Lung (tissue), 12 donors: ENCODE measurements around the gene BRI3. TPM values are rescaled to one million over a fixed set of nuclear protein-coding genes. Genes with fewer than 3 reads are reported as not detected.

ENCODE experiments used
- ATAC-seq: fragments of 200-7000 bp; cut with Tn5 transposase; one replicate; pipeline ENCODE4 v1.9.1; 2020; ENCODE audit warnings: moderate number of reproducible peaks; ENCODE audit not compliant: insufficient read depth, low FRiP score
- DNase-seq, 3 donors: peaks; one replicate each; pipeline ENCODE4 v3.0.0-alpha.2; 2013 to 2017
- H3K27ac ChIP-seq, 2 donors: one replicate each; pipeline ENCODE4 v1.5.1; 2013; ENCODE audit warnings: mild to moderate bottlenecking in 2 of 2, moderate library complexity in 2 of 2, control low read depth in 1 of 2, inconsistent platforms in 1 of 2, low read depth in 1 of 2, low read length in 1 of 2
- H3K27me3 ChIP-seq, 3 donors: one replicate each; pipeline ENCODE4 v1.5.1; 2013; ENCODE audit warnings: low read length in 2 of 3; ENCODE audit not compliant: control insufficient read depth in 3 of 3, insufficient read depth in 3 of 3
- H3K36me3 ChIP-seq, 4 donors: one replicate each; pipeline ENCODE4 v1.5.1; 2013; ENCODE audit warnings: low read length in 4 of 4, mild to moderate bottlenecking in 1 of 4, moderate library complexity in 1 of 4; ENCODE audit not compliant: control insufficient read depth in 4 of 4, insufficient read depth in 4 of 4
- H3K4me1 ChIP-seq, 5 donors: one replicate each; pipeline ENCODE4 v1.5.1; 2013; ENCODE audit warnings: low read length in 5 of 5, mild to moderate bottlenecking in 2 of 5, moderate library complexity in 1 of 5; ENCODE audit not compliant: control insufficient read depth in 5 of 5, insufficient read depth in 5 of 5
- H3K4me3 ChIP-seq: one replicate; pipeline ENCODE4 v1.5.1; 2013; ENCODE audit warnings: mild to moderate bottlenecking, control low read depth, moderate library complexity
- H3K9ac ChIP-seq, 2 donors: one replicate each; pipeline ENCODE4 v1.5.1; 2013; ENCODE audit warnings: low read length in 2 of 2, control low read depth in 1 of 2; ENCODE audit not compliant: insufficient read depth in 1 of 2
- H3K9me3 ChIP-seq, 4 donors: one replicate each; pipeline ENCODE4 v1.5.1; 2013; ENCODE audit warnings: low read length in 3 of 4, mild to moderate bottlenecking in 1 of 4, moderate library complexity in 1 of 4; ENCODE audit not compliant: control insufficient read depth in 4 of 4, insufficient read depth in 3 of 4
- whole genome bisulfite sequencing, 2 donors: extraction: QIAGEN DNeasy Blood & Tissue Kit; methylation state at CpG; one replicate each; pipeline ENCODE4 v1.1.7; 2013; 5-methylcytosine and 5-hydroxymethylcytosine counted together
- polyA plus RNA-seq, 2 donors: library from polyadenylated mRNA; stranded (reverse); fragments of 200-250 nt; gene quantifications; one replicate each; pipeline ENCODE4 v1.2.1, GENCODE V29; 2013
- total RNA-seq, 2 donors: library from RNA; depleted of rRNA in 1 of 2; stranded (reverse); fragments of >200 nt in 1 of 2; gene quantifications; one replicate each; pipeline ENCODE4 v1.2.1, GENCODE V29; 2014 to 2021
- TF ChIP-seq, protein P1 (sequence below): IDR thresholded peaks from 2 replicates; pipeline ENCODE4 v1.5.1; 2012; ENCODE audit warnings: mild to moderate bottlenecking; ENCODE audit errors: control extremely low read depth, extremely low read depth
- donor health status: control.
- donor health status: control.
- donor health status: Bipolar disorder and iron deficiency.
- donor health status: healthy.
- donor health status: DM: yes; HTN: yes; CAD: no.

Gene BRI3
- total and polyA plus RNA-seq, 4 donors: 99.7 to 615 (median 439) TPM

DNA sequence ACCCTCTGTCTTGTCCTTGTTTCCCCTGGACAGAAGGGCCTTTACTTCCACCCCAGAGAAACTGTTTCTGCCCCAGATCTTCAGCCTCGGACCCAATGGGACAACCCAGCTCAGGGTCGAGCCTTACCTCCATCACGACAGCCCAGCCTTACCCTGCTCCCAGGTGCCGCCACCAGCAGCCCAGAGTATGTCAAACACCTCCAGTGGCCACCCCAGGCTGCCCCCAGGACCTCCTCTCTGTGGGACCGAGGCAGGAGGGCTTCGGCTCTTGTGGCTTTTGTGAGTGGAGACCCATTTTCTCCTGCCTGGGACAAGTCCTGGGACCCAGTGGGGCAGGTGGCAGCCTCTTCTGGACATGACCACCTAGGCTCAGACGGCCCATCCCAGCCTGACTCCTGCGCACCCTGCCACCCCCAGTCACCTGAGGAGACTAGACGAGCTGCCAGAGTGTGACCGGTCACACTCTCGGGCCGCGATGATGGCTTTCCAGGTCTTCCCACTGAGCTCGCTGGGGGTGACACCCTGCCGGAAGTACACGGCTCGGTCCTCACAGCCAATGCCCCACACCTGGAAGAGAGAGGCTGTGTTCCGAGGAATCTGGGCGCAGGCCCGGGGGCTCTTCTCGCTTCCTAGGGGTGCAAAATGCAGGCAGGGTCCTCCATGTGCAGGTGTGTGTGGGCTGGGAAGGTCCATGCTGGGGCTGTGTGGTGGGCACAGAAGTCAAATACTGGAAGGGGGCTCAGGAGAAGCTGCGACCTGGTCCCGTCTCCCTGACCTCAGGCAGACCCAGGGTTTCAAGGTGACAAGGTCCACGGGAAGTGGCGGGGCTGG, 44.9 kb upstream of the BRI3 start:
- no peak for ATAC-seq
- TF ChIP-seq, protein P1, sequence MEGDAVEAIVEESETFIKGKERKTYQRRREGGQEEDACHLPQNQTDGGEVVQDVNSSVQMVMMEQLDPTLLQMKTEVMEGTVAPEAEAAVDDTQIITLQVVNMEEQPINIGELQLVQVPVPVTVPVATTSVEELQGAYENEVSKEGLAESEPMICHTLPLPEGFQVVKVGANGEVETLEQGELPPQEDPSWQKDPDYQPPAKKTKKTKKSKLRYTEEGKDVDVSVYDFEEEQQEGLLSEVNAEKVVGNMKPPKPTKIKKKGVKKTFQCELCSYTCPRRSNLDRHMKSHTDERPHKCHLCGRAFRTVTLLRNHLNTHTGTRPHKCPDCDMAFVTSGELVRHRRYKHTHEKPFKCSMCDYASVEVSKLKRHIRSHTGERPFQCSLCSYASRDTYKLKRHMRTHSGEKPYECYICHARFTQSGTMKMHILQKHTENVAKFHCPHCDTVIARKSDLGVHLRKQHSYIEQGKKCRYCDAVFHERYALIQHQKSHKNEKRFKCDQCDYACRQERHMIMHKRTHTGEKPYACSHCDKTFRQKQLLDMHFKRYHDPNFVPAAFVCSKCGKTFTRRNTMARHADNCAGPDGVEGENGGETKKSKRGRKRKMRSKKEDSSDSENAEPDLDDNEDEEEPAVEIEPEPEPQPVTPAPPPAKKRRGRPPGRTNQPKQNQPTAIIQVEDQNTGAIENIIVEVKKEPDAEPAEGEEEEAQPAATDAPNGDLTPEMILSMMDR: no peak
- no peaks in the 10 kb centered on the region for H3K4me1 ChIP-seq
- no peaks in the 10 kb centered on the region for H3K27me3 ChIP-seq
- no peak for DNase-seq
- H3K9ac ChIP-seq: no peak overlapping the region
- peaks cover 0 to 2% (median 0%) of the 10 kb centered on the region in 4 donors for H3K9me3 ChIP-seq
- H3K36me3 ChIP-seq: peaks cover 0 to 55% (median 2%) of the 10 kb centered on the region in 4 donors
- no peak overlapping the region for H3K4me3 ChIP-seq
- H3K27ac ChIP-seq: no peak overlapping the region
- 94 to 96% methylated on average over 25 of the region's 25 CpGs for WGBS, 2 donors

DNA sequence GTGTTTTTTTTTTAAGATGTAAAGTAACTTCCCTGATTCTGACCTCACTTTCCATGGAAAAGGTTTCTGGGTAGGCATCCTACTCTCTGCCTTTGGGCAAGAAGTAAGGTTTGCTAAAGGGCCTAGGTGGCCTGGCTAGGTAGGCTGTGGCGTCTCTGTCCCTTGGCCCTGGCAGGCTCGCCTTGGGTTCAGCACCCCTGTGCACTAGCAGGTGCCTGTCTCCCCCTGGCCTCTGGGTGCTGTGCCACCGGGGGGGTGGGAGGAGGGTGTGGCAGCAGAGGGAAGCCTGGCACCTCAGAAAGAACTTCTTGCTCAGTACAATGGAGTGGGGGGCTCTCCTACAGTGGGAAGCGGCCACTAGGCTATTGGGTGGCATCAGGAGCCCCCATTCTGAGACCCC, 43.4 kb upstream of the BRI3 start:
- H3K9ac ChIP-seq: no peak overlapping the region
- TF ChIP-seq, protein P1: no peak
- DNase-seq (no peak), ATAC-seq (no peak)
- H3K27ac ChIP-seq: no peak overlapping the region
- WGBS, 2 donors: 98% methylated on average over 4 of the region's 4 CpGs
- H3K36me3 ChIP-seq: peaks cover 0 to 46% (median 2%) of the 10 kb centered on the region in 4 donors
- H3K4me3 ChIP-seq: no peak overlapping the region
- H3K4me1 ChIP-seq: no peaks in the 10 kb centered on the region
- H3K27me3 ChIP-seq: no peaks in the 10 kb centered on the region
- H3K9me3 ChIP-seq: peaks cover 0 to 2% (median 0%) of the 10 kb centered on the region in 4 donors

- WGBS, 2 donors: 95 to 96% methylated on average over 9 of the region's 9 CpGs
- H3K27ac ChIP-seq: no peak overlapping the region
- no peak overlapping the region for H3K9ac ChIP-seq
- ATAC-seq (no peak), DNase-seq (no peak)
- H3K36me3 ChIP-seq: peaks cover 0 to 43% (median 2%) of the 10 kb centered on the region in 4 donors
- TF ChIP-seq, protein P1: no peak
- H3K4me3 ChIP-seq: no peak overlapping the region
- peaks cover 0 to 2% (median 0%) of the 10 kb centered on the region in 4 donors for H3K9me3 ChIP-seq
- H3K27me3 ChIP-seq: no peaks in the 10 kb centered on the region
- no peaks in the 10 kb centered on the region for H3K4me1 ChIP-seq
Observed at GRCh38 chr7:98238976-98239375, 42.5 kb upstream of the BRI3 start.
